ENCODE data around the gene OR9G1. TPM values are rescaled to one million over a fixed set of nuclear protein-coding genes. Genes with fewer than 3 reads are reported as not detected.

Gene OR9G1
- total and polyA plus RNA-seq, 2 of the 13 experiments (the other 11 are each of a cell fraction or from before 2014, with no cell fraction given), result not detected

DNA sequence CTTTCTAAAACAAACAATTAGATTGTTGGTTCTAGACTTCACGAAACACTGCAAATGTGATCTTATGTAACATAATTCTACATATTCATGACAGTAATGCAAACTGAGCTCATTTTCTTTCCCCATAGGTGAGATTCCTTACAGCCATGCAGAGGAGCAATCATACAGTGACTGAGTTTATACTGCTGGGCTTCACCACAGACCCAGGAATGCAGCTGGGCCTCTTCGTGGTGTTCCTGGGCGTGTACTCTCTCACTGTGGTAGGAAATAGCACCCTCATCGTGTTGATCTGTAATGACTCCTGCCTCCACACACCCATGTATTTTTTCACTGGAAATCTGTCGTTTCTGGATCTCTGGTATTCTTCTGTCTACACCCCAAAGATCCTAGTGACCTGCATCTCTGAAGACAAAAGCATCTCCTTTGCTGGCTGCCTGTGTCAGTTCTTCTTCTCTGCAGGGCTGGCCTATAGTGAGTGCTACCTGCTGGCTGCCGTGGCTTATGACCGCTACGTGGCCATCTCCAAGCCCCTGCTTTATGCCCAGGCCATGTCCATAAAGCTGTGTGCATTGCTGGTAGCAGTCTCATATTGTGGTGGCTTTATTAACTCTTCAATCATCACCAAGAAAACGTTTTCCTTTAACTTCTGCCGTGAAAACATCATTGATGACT, 1.5 kb downstream of the OR9G1 start:
- no peak overlapping the region for H3K27ac ChIP-seq (ENCODE audit: extremely low read length, insufficient read depth, low read length)
- H4K20me1 ChIP-seq (ENCODE audit: insufficient read depth, low read length), result no peaks in the 10 kb centered on the region
- H3K9ac ChIP-seq (ENCODE audit: insufficient read depth, low read depth, low read length), result no peak overlapping the region
- H3K9me3 ChIP-seq (ENCODE audit: low read length), result no peaks in the 10 kb centered on the region
- in situ Hi-C loops (cut with HindIII; ENCODE audit: extremely low pct_ligation_motif_present, low pct_unique_long_range_greater_than_20kb), result no loop called here
- no peaks in the 10 kb centered on the region for H3K27me3 ChIP-seq (ENCODE audit: control insufficient read depth in 1 of 2, insufficient read depth in 2 of 2, low read length in 2 of 2)
- ATAC-seq, result no peak
- ChIA-PET CTCF (ENCODE audit: low intra/inter-chr PET ratio, low total read pairs) (no interaction called here), POLR2A (no interaction called here)
- no peaks in the 10 kb centered on the region for H3K79me2 ChIP-seq (ENCODE audit: insufficient read depth, low read length)
- no peaks in the 10 kb centered on the region for H3K4me1 ChIP-seq (ENCODE audit: insufficient read depth, low read length)
- 3% methylated on average over 10 of the region's 10 CpGs for whole genome bisulfite sequencing (ENCODE audit: low lambda C conversion rate)
- no peak for DNase-seq (ENCODE audit: low spot score)
- BruUV-seq (replicated peaks), result no TSS peak
- no peak for FAIRE-seq
- no peak overlapping the region for H3K4me3 ChIP-seq (replicated peaks in 1 of 3; ENCODE audit: insufficient read depth in 1 of 3, low read depth in 2 of 3, low read length in 3 of 3)
- no peaks in the 10 kb centered on the region for H3K36me3 ChIP-seq (replicated peaks in 1 of 2; ENCODE audit: control insufficient read depth in 1 of 2, insufficient read depth in 2 of 2, low read length in 2 of 2)
- no peak overlapping the region for H2AFZ ChIP-seq (ENCODE audit: low read length)
- H3K4me2 ChIP-seq (ENCODE audit: low read depth, low read length), result no peak overlapping the region
- intact Hi-C loops (cut with micrococcal nuclease; ENCODE audit: unreplicated experiment), result no loop called here
- no peak for TF ChIP-seq ZNF18 (CRISPR knock-in tag; IDR thresholded peaks at IDR 0.05; ENCODE audit: insufficient replicate concordance)
- TF ChIP-seq, protein P1, sequence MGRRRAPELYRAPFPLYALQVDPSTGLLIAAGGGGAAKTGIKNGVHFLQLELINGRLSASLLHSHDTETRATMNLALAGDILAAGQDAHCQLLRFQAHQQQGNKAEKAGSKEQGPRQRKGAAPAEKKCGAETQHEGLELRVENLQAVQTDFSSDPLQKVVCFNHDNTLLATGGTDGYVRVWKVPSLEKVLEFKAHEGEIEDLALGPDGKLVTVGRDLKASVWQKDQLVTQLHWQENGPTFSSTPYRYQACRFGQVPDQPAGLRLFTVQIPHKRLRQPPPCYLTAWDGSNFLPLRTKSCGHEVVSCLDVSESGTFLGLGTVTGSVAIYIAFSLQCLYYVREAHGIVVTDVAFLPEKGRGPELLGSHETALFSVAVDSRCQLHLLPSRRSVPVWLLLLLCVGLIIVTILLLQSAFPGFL (CRISPR knock-in tag; IDR thresholded peaks at IDR 0.05), result no peak
- no peak for TF ChIP-seq ZNF431 (CRISPR knock-in tag; IDR thresholded peaks at IDR 0.05; ENCODE audit: borderline replicate concordance, low read depth)
- no peak for TF ChIP-seq ZNF841 (CRISPR knock-in tag; IDR thresholded peaks at IDR 0.05; ENCODE audit: borderline replicate concordance)
- no peak for TF ChIP-seq ZNF607 (CRISPR knock-in tag; IDR thresholded peaks at IDR 0.05; ENCODE audit: borderline replicate concordance)
- TF ChIP-seq, protein P2, sequence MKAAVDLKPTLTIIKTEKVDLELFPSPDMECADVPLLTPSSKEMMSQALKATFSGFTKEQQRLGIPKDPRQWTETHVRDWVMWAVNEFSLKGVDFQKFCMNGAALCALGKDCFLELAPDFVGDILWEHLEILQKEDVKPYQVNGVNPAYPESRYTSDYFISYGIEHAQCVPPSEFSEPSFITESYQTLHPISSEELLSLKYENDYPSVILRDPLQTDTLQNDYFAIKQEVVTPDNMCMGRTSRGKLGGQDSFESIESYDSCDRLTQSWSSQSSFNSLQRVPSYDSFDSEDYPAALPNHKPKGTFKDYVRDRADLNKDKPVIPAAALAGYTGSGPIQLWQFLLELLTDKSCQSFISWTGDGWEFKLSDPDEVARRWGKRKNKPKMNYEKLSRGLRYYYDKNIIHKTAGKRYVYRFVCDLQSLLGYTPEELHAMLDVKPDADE (CRISPR knock-in tag; IDR thresholded peaks at IDR 0.05), result no peak
- no peak for TF ChIP-seq ZNF337 (CRISPR knock-in tag; IDR thresholded peaks at IDR 0.05; ENCODE audit: borderline replicate concordance, low read depth)
- TF ChIP-seq RELA (CRISPR knock-in tag; IDR thresholded peaks at IDR 0.05), result no peak
- TF ChIP-seq ZNF350 (CRISPR knock-in tag; IDR thresholded peaks at IDR 0.05; ENCODE audit: borderline replicate concordance, low read depth), result no peak
- no peak for TF ChIP-seq TOE1 (CRISPR knock-in tag; IDR thresholded peaks at IDR 0.05)
- no peak for TF ChIP-seq TCF12 (IDR thresholded peaks at IDR 0.05)
- no peak for TF ChIP-seq TCF12 (CRISPR knock-in tag; IDR thresholded peaks at IDR 0.05)
- no peak for TF ChIP-seq TEAD2 (CRISPR knock-in tag; IDR thresholded peaks at IDR 0.05)
- TF ChIP-seq ATF7-NPFF (CRISPR knock-in tag; IDR thresholded peaks at IDR 0.05; ENCODE audit: low read depth), result no peak
- no peak for TF ChIP-seq MAZ (IDR thresholded peaks at IDR 0.05; ENCODE audit: borderline replicate concordance, low read depth, low read length)
- TF ChIP-seq MAZ (CRISPR knock-in tag; IDR thresholded peaks at IDR 0.05; ENCODE audit: low read depth), result no peak
- TF ChIP-seq ZNF256 (CRISPR knock-in tag; conservative IDR thresholded peaks at IDR 0.05), result no peak
- TF ChIP-seq ZNF205 (CRISPR knock-in tag; IDR thresholded peaks at IDR 0.05), result no peak
- TF ChIP-seq ZEB1 (IDR thresholded peaks at IDR 0.05; ENCODE audit: insufficient replicate concordance, low read depth), result no peak
- no peak for TF ChIP-seq PLRG1 (conservative IDR thresholded peaks at IDR 0.05)

Measured in HepG2 (cell line).